CD4-positive, alpha-beta T cell treated with Interleukin-6 at 100 ng/mL for 8 hours (primary cell): ENCODE results near the gene DPCD.
"Not testable (repeated sequence)": the region's sequence is repeated elsewhere in the genome, so short reads cannot be mapped to it uniquely, and the experiment has no call there.

Experiments used
- DNase-seq: peaks from one replicate; pipeline ENCODE4 v3.0.0-alpha.2; 2020; ENCODE audit warnings: mixed read lengths, low spot score

The DPCD gene

DNA sequence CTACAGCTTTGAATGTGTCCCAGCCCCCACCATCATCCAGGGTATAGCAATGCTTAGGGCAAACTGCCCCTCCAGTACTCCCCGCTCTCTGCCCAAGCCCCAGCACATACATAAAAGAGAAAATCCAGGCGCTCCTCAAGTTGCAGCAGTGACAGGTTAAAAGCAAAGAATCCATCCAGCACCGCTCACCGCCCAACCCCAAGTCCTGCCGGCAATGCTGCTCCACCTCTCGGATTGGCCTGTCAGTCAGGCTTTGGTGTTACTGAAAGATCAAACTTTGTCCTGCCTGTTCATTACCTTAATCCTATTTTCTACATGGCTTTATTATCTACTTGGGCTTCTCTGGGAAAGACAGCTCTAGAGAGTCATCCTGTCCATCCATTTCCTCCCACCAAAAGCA, 31.9 kb downstream of the DPCD start:
- no peak for DNase-seq

GRCh38 chr10:101623528-101623927, 35.4 kb downstream of the DPCD start:
- no peak for DNase-seq

GRCh38 chr10:101624526-101625102, 36.5 kb downstream of the DPCD start:
- DNase-seq = no peak

GRCh38 chr10:101625821-101626412, 37.8 kb downstream of the DPCD start:
- no peak for DNase-seq

GRCh38 chr10:101629837-101630632, 41.9 kb downstream of the DPCD start:
- DNase-seq = no peak

DNA sequence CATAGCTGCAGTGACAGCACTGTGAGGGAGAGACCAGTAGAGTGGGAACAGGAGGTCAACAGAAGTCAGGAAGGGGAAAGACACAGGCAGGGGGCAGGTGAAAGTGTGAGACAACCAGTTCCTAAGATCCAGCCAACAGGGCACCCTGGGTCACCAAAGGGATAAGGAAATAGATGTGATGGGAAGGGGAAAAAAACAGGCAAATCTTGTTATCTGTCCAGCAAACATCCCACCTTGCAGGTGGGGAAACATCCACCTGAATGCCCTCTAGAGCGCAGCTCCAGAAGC, 42.5 kb downstream of the DPCD start:
- DNase-seq = no peak

- DNase-seq = no peak
These were observed 43.8 kb downstream of the DPCD start for GRCh38 chr10:101631821-101632475.

- DNase-seq = not testable (repeated sequence)
These were observed 45.4 kb downstream of the DPCD start for GRCh38 chr10:101633510-101633909.

- no peak for DNase-seq
These were observed 51.2 kb downstream of the DPCD start for GRCh38 chr10:101639141-101639900.

DNA sequence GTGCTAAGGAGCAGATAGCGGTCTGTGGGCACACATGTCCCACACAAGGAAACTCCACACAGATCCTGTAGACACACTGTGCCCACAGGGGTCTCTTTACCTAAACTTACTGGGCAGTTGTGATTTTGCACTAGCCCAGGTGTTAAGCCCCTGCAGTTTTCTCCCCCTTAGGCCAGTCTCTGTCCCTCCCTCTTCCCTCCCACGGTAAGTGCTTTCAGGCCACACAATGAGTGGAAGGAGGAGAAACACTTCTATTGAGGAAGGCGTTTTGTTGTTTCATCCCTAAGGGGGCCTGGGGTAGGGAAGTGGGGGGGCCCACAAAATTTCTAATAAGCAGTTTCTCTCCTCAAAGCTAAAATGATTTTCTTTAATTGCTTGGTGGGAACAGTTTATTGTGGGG, 55.4 kb downstream of the DPCD start:
- DNase-seq = no peak

- no peak for DNase-seq
These were observed 55.9 kb downstream of the DPCD start for GRCh38 chr10:101644002-101644401.

GRCh38 chr10:101645659-101646058, 57.5 kb downstream of the DPCD start:
- no peak for DNase-seq

DNA sequence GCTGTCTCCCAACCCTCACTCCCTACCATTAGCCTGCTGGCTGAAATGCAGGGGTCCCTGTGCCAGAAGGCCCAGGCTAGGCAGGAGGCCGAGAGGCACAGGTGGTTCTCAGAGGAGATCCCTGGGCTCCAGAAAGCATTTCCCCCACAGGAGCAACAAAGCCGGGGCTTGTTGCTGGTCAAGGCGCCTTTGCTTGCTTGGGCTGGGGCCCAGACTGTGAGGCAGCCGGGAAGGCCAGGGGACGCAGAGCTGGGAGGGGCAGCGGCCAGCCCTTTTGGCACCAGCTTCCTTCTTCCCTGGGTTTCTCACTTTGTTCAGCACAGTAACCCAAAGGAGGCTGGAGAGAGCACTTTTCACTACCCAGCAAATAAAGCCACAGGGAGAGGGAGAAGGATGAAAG, 58.2 kb downstream of the DPCD start:
- DNase-seq = no peak

GRCh38 chr10:101647255-101647654, 59.1 kb downstream of the DPCD start:
- no peak for DNase-seq

DNA sequence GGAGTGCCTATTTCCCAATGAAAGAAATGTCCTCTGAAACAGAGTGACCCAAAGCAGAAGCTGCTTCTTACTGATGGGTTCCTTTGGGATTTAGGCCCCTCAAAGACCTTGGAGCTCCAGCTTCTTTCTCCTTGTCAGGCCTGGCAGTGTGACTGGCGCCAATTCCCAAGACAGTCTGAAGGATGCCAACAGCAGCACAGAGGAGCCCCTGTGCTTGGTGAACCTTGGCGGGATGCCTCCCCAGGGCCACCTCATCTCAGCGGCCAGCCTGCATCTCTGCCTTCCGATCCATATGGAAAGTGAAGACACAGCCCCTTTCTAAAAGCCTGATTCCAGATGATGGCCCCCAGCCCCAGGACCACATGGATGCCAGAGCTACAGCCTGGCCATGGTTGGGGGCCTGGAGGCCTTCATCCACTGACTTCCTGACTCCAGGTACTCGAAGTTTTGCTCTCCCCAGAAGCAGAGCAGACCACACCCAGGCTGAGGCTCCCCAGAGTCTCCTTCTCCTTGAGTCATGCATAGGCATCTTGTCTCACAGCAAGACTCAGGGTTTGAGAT, 61.5 kb downstream of the DPCD start:
- DNase-seq = no peak

- DNase-seq = no peak
These were observed 62.7 kb downstream of the DPCD start for GRCh38 chr10:101650863-101651262.

DNA sequence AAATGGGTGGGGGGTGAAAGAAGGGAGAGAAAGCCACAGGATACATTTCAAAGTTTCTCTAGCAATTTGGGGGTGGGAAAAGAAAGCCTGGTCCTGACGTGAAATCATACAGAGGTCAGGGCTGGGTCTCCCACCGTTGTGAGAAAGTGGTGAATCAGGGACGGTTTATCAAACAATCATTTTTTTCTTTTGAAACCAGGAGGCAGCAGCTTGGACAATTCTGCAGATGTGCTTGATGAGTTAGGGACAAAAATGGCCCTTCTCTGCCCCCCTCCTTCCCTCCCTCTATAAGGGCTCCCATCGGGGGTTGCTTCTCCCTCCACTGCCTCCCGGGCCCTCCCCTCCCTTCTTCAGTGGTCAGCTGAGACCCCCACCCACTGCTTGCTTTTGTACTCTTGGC, 63.2 kb downstream of the DPCD start:
- DNase-seq = no peak

DNA sequence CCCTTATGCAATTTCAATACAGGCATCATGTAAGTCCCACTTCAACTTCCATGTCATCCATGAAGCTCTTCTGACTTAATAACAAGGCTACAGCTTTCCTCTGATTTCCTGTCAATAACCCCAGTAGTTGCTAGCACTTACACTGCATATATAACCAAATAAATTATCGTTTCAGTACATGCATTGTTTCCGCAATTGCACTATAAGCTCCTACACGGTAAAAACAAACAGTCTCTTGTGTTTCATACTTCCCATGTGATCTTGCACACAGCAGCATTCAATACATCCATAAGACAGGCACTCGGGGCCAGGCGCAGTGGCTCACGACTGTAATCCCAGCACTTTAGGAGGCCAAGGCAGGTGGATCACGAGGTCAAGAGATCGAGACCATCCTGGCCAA, 65.4 kb downstream of the DPCD start:
- no peak for DNase-seq

DNA sequence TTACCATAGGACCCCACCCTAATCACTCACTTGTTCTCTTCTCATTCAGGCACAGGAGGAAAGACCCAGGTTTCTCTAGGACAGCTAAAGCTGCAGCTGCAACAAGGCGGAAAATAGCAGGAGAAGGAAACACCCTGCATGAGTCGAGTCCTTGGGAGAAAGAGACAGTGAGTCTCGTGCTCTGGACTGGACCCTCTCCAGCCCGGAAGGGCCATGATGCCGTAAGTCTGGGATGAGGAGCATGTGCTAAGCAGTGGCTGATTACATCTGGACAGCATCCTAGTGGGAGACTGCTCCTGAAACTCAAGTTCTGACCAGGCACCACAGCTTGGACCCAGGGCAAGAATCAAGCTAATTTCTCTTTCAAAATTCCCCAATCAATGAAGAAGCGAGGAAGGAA, 67.4 kb downstream of the DPCD start:
- no peak for DNase-seq

GRCh38 chr10:101656890-101657289, 68.8 kb downstream of the DPCD start:
- DNase-seq = no peak

DNA sequence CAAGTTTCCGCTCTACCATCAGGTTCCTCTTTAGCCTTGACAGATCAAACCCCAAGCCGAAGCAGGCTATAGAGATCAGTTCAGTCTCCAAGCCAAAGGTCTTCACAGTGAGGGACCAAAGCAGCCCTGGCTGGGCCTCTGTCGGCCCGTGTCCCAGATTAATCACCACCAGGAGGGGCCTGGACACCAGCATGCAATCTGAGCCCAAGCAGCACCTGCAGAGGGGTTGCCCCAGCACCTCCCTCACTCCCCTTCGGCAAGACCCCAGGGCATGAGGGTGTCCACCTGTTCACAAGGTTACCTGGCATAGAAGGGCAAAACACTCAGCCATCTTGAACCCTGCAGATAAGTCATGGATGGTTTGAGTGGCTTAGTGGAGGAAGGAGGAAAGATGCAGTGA, 70.9 kb downstream of the DPCD start:
- DNase-seq = no peak
